Measurements from ENCODE around the gene RMND5B.
A peak's percentile ranks its signal among the peaks of the same experiment; 100 is the strongest.

RMND5B gene

GRCh38 chr5:178113141-178113787, 17.6 kb upstream of the RMND5B start, which contains the start of gene N4BP3:
Gene N4BP3 (plus strand): TSS chr5:178113532. CDS start chr5:178119584, 6,052 bp downstream.
- Histone ChIP-seq H3K4me1 (ENCODE audit: control insufficient read depth in 1 of 2, insufficient read depth in 2 of 2, low read length in 2 of 2) (peaks cover 25 to 26% of the 10 kb centered on the region in 2 donors), H3K36me3 (ENCODE audit: control insufficient read depth in 1 of 2, insufficient read depth in 2 of 2, low read length in 2 of 2) (no peaks in the 10 kb centered on the region), H3K27me3 (ENCODE audit: control insufficient read depth in 1 of 2, insufficient read depth in 2 of 2, low read length in 2 of 2) (peaks cover 40 to 49% of the 10 kb centered on the region in 2 donors), H3K9ac (ENCODE audit: low read depth in 1 of 2, low read length in 2 of 2) (no peak within 1 kb of the TSS), H3K9me3 (ENCODE audit: control insufficient read depth in 1 of 2, low read length in 2 of 2) (no peaks in the 10 kb centered on the region), H3K27ac (ENCODE audit: low read depth, low read length) (peak within 1 kb of the TSS; percentile 10), H3K4me3 (ENCODE audit: low read depth in 1 of 2, low read length in 2 of 2) (peak within 1 kb of the TSS; percentile 54 to 56)

GRCh38 chr5:178113841-178114324, 16.9 kb upstream of the RMND5B start:
- Histone ChIP-seq H3K4me3 (ENCODE audit: low read depth in 1 of 2, low read length in 2 of 2) (peak overlapping the region; percentile 54 to 56), H3K36me3 (ENCODE audit: control insufficient read depth in 1 of 2, insufficient read depth in 2 of 2, low read length in 2 of 2) (no peaks in the 10 kb centered on the region), H3K27ac (ENCODE audit: low read depth, low read length) (peak overlapping the region; percentile 10), H3K27me3 (ENCODE audit: control insufficient read depth in 1 of 2, insufficient read depth in 2 of 2, low read length in 2 of 2) (peaks cover 42 to 49% of the 10 kb centered on the region in 2 donors), H3K4me1 (ENCODE audit: control insufficient read depth in 1 of 2, insufficient read depth in 2 of 2, low read length in 2 of 2) (peaks cover 21% of the 10 kb centered on the region in 2 donors), H3K9ac (ENCODE audit: low read depth in 1 of 2, low read length in 2 of 2) (no peak overlapping the region), H3K9me3 (ENCODE audit: control insufficient read depth in 1 of 2, low read length in 2 of 2) (no peaks in the 10 kb centered on the region)

- peak overlapping the region; percentile 54 to 56 for H3K4me3 ChIP-seq (ENCODE audit: low read depth in 1 of 2, low read length in 2 of 2)
- H3K4me1 ChIP-seq (ENCODE audit: control insufficient read depth in 1 of 2, insufficient read depth in 2 of 2, low read length in 2 of 2): peaks cover 17 to 18% of the 10 kb centered on the region in 2 donors
- H3K9me3 ChIP-seq (ENCODE audit: control insufficient read depth in 1 of 2, low read length in 2 of 2): no peaks in the 10 kb centered on the region
- H3K36me3 ChIP-seq (ENCODE audit: control insufficient read depth in 1 of 2, insufficient read depth in 2 of 2, low read length in 2 of 2): no peaks in the 10 kb centered on the region
- peak overlapping the region; percentile 10 for H3K27ac ChIP-seq (ENCODE audit: low read depth, low read length)
- H3K9ac ChIP-seq (ENCODE audit: low read depth in 1 of 2, low read length in 2 of 2): no peak overlapping the region
- H3K27me3 ChIP-seq (ENCODE audit: control insufficient read depth in 1 of 2, insufficient read depth in 2 of 2, low read length in 2 of 2): peaks cover 42 to 49% of the 10 kb centered on the region in 2 donors
Measured at GRCh38 chr5:178114325-178115135, 16.3 kb upstream of the RMND5B start.

GRCh38 chr5:178115136-178115813, 15.5 kb upstream of the RMND5B start:
- H3K4me1 ChIP-seq (ENCODE audit: control insufficient read depth in 1 of 2, insufficient read depth in 2 of 2, low read length in 2 of 2): peaks cover 17 to 18% of the 10 kb centered on the region in 2 donors
- H3K9me3 ChIP-seq (ENCODE audit: control insufficient read depth in 1 of 2, low read length in 2 of 2): no peaks in the 10 kb centered on the region
- H3K9ac ChIP-seq (ENCODE audit: low read depth in 1 of 2, low read length in 2 of 2): no peak overlapping the region
- H3K27ac ChIP-seq (ENCODE audit: low read depth, low read length): no peak overlapping the region
- no peaks in the 10 kb centered on the region for H3K36me3 ChIP-seq (ENCODE audit: control insufficient read depth in 1 of 2, insufficient read depth in 2 of 2, low read length in 2 of 2)
- no peak overlapping the region for H3K4me3 ChIP-seq (ENCODE audit: low read depth in 1 of 2, low read length in 2 of 2)
- H3K27me3 ChIP-seq (ENCODE audit: control insufficient read depth in 1 of 2, insufficient read depth in 2 of 2, low read length in 2 of 2): peaks cover 42 to 49% of the 10 kb centered on the region in 2 donors

- H3K4me1 ChIP-seq (ENCODE audit: control insufficient read depth in 1 of 2, insufficient read depth in 2 of 2, low read length in 2 of 2): peaks cover 17 to 18% of the 10 kb centered on the region in 2 donors
- no peaks in the 10 kb centered on the region for H3K36me3 ChIP-seq (ENCODE audit: control insufficient read depth in 1 of 2, insufficient read depth in 2 of 2, low read length in 2 of 2)
- no peak overlapping the region for H3K27ac ChIP-seq (ENCODE audit: low read depth, low read length)
- H3K9me3 ChIP-seq (ENCODE audit: control insufficient read depth in 1 of 2, low read length in 2 of 2): no peaks in the 10 kb centered on the region
- peaks cover 42 to 49% of the 10 kb centered on the region in 2 donors for H3K27me3 ChIP-seq (ENCODE audit: control insufficient read depth in 1 of 2, insufficient read depth in 2 of 2, low read length in 2 of 2)
- no peak overlapping the region for H3K9ac ChIP-seq (ENCODE audit: low read depth in 1 of 2, low read length in 2 of 2)
- no peak overlapping the region for H3K4me3 ChIP-seq (ENCODE audit: low read depth in 1 of 2, low read length in 2 of 2)
Measured at GRCh38 chr5:178115814-178116142, 15.0 kb upstream of the RMND5B start.

GRCh38 chr5:178116143-178116885, 14.5 kb upstream of the RMND5B start:
- Histone ChIP-seq H3K4me3 (ENCODE audit: low read depth in 1 of 2, low read length in 2 of 2) (no peak overlapping the region), H3K27me3 (ENCODE audit: control insufficient read depth in 1 of 2, insufficient read depth in 2 of 2, low read length in 2 of 2) (peaks cover 42 to 49% of the 10 kb centered on the region in 2 donors), H3K36me3 (ENCODE audit: control insufficient read depth in 1 of 2, insufficient read depth in 2 of 2, low read length in 2 of 2) (no peaks in the 10 kb centered on the region), H3K27ac (ENCODE audit: low read depth, low read length) (no peak overlapping the region), H3K9me3 (ENCODE audit: control insufficient read depth in 1 of 2, low read length in 2 of 2) (no peaks in the 10 kb centered on the region), H3K9ac (ENCODE audit: low read depth in 1 of 2, low read length in 2 of 2) (no peak overlapping the region), H3K4me1 (ENCODE audit: control insufficient read depth in 1 of 2, insufficient read depth in 2 of 2, low read length in 2 of 2) (peaks cover 20 to 23% of the 10 kb centered on the region in 2 donors)

GRCh38 chr5:178117923-178118701, 12.7 kb upstream of the RMND5B start:
- Histone ChIP-seq H3K4me1 (ENCODE audit: control insufficient read depth in 1 of 2, insufficient read depth in 2 of 2, low read length in 2 of 2) (peaks cover 27 to 32% of the 10 kb centered on the region in 2 donors), H3K27ac (ENCODE audit: low read depth, low read length) (no peak overlapping the region), H3K36me3 (ENCODE audit: control insufficient read depth in 1 of 2, insufficient read depth in 2 of 2, low read length in 2 of 2) (no peaks in the 10 kb centered on the region), H3K9me3 (ENCODE audit: control insufficient read depth in 1 of 2, low read length in 2 of 2) (no peaks in the 10 kb centered on the region), H3K27me3 (ENCODE audit: control insufficient read depth in 1 of 2, insufficient read depth in 2 of 2, low read length in 2 of 2) (peaks cover 41 to 42% of the 10 kb centered on the region in 2 donors), H3K9ac (ENCODE audit: low read depth in 1 of 2, low read length in 2 of 2) (no peak overlapping the region), H3K4me3 (ENCODE audit: low read depth in 1 of 2, low read length in 2 of 2) (no peak overlapping the region)

GRCh38 chr5:178119915-178120606, 10.8 kb upstream of the RMND5B start:
- H3K4me1 ChIP-seq (ENCODE audit: control insufficient read depth in 1 of 2, insufficient read depth in 2 of 2, low read length in 2 of 2): peaks cover 17 to 22% of the 10 kb centered on the region in 2 donors
- no peaks in the 10 kb centered on the region for H3K36me3 ChIP-seq (ENCODE audit: control insufficient read depth in 1 of 2, insufficient read depth in 2 of 2, low read length in 2 of 2)
- peaks cover 30% of the 10 kb centered on the region in 2 donors for H3K27me3 ChIP-seq (ENCODE audit: control insufficient read depth in 1 of 2, insufficient read depth in 2 of 2, low read length in 2 of 2)
- no peak overlapping the region for H3K27ac ChIP-seq (ENCODE audit: low read depth, low read length)
- no peak overlapping the region for H3K9ac ChIP-seq (ENCODE audit: low read depth in 1 of 2, low read length in 2 of 2)
- no peak overlapping the region for H3K4me3 ChIP-seq (ENCODE audit: low read depth in 1 of 2, low read length in 2 of 2)
- no peaks in the 10 kb centered on the region for H3K9me3 ChIP-seq (ENCODE audit: control insufficient read depth in 1 of 2, low read length in 2 of 2)

Measured in duodenal mucosa (tissue), 2 donors.